Dedifferentiated amniotic fluid mesenchymal stem cell (primary cell): ENCODE measurements around the gene CDK5.

Experiments used
- DNase-seq: peaks from one replicate; pipeline ENCODE4 v3.0.0-alpha.2; 2016; ENCODE audit errors: extremely low spot score

Gene CDK5

DNA sequence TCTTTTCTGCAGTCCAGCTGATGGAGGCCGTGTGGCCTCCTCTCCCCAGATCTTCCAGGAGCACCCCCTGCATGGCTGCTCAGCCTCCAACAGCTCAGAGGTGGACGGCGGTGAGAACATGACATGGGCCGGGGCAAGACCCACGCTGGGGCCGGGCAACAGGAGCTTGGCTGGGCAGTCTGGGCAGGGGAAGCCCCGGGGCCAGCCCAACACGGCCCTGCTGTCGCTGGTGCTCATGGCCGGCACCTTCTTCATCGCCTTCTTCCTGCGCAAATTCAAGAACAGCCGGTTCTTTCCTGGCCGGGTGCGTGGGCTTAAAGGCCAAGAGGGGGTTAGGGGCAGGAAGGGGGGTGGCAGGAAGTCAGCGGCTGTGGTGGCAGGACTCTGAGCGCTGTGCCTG is 16.3 kb upstream of the CDK5 start:
- DNase-seq, result no peak

DNA sequence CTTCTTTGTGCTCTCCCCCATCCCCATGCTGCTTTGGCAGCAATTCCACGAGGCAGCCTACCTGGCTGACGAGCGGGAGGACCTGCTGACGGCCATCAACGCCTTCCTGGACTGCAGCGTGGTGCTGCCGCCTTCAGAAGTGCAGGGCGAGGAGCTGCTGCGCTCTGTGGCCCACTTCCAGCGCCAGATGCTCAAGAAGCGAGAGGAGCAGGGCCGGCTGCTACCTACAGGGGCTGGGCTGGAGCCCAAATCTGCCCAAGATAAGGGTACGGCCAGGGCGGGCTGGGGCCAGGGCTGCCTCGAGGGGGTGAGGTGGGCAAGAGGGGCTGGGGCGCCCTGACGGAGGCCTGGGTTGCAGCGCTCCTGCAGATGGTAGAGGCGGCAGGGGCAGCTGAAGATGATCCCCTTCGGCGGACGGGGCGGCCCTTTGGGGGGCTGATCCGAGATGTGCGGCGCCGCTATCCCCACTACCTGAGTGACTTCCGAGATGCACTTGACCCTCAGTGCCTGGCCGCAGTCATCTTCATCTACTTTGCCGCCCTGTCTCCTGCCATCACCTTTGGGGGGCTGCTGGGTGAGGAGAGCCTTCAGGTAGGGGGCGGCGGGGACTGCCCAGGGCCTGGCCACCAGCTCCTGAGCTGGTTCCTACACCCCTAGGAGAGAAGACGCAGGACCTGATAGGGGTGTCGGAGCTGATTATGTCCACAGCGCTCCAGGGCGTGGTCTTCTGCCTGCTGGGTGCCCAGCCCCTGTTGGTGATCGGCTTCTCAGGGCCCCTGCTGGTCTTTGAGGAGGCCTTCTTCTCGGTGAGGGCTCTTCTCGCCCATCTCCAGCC is 13.6 kb upstream of the CDK5 start:
- no peak for DNase-seq

- DNase-seq, result no peak
Measured at GRCh38 chr7:151070574-151070960, 12.9 kb upstream of the CDK5 start.

DNA sequence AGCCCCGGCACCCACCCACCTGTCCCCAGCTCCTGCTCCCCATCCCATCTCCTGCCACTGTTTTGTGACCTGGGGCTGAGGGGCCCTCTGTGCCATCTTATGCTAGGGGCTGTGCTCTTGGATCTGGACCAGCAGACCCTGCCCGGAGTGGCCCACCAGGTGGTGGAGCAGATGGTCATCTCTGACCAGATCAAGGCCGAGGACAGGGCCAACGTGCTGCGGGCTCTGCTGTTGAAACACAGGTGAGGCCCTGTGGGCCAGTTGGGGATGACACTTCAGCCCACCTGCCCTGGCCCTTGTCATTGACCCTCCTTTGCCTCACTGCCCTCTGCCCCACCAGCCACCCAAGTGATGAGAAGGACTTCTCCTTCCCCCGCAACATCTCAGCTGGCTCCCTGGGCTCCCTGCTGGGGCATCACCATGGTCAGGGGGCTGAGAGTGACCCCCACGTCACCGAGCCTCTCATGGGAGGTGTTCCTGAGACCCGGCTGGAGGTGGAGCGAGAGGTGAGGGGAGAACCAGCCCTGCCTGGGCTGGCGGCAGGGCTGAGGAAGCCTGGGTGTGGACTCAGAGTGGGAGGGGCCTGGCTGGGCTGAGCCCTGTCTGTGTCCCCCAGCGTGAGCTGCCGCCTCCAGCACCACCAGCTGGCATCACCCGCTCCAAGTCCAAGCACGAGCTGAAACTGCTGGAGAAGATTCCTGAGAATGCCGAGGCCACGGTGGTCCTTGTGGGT is 12.3 kb upstream of the CDK5 start:
- DNase-seq, result no peak

DNA sequence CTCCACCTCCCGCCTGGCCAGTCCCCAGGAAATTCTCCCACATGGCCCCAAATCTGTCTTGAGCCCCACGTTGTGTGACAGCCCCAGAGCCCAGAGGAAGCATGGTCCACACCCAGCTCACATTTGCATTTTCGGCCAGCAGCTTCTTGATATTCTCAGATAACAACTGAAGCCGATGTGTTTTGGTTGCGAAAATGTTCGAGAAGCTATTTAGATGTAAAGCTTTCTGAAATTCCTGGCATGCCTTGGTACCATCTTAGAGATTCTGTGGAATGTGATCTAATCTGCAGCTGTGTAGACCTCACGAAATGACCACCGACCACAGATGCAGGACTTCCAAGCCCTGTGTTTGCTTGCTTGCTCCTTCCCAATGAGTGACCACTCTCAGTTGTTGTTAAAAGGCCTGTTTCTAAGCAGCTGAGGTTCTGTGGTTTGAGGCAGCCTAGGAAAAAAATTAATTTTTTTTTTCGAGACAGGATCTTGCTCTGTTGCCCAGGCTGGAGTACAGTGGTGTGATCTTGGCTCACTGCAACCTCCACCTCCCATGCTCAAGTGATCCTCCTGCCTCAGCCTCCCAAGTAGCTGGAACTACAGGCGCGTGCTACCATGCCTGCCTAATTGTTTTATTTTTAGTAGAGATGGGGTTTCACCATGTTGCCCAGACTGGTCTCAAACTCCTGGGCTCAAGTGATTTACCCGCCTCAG is 10.5 kb upstream of the CDK5 start:
- no peak for DNase-seq

- no peak for DNase-seq
Measured at GRCh38 chr7:151066273-151066974, 8.7 kb upstream of the CDK5 start.

DNA sequence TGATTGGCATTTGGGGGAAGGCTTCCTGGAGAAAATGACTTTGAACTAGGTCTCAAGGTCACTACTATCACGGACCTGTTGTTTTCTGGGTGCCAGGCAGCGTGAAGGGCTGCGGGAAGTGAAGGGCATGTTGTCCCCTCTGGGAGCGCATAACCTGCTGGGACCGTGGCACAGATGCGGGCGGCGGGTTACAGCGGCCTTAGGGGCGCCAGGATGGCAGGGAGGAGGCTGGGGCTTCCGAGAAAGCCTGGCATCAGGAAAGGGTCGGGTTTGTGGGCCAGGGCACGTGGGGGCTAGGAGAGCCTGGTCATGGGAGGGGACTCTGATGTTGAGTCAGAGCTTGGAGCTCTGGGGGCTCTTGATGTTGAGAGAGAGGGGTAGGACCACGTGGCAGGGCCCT is 7.8 kb upstream of the CDK5 start:
- DNase-seq, result no peak

DNA sequence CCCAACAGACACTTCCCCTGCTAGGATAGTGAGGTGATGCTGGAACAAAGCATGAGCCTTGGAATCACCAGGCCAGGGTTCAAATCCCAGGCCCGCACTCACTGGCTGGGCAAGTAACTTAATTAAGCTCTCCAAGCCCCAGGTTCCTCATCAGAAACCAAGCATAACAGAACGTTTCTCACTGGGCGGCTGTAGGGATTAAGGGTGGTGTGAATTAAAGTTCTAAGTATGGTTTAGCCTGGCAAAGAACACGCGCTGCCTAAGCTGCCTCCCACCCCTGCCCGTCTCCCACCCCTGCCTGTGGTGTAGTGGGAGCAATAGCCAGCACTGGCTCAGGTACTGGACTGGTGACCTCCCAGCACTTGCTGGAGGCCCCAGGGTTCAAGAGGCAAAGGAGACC is 7.3 kb upstream of the CDK5 start:
- no peak for DNase-seq

GRCh38 chr7:151064454-151064853 is 6.8 kb upstream of the CDK5 start:
- no peak for DNase-seq

- no peak for DNase-seq
Measured at GRCh38 chr7:151063212-151063561, 5.5 kb upstream of the CDK5 start.

DNA sequence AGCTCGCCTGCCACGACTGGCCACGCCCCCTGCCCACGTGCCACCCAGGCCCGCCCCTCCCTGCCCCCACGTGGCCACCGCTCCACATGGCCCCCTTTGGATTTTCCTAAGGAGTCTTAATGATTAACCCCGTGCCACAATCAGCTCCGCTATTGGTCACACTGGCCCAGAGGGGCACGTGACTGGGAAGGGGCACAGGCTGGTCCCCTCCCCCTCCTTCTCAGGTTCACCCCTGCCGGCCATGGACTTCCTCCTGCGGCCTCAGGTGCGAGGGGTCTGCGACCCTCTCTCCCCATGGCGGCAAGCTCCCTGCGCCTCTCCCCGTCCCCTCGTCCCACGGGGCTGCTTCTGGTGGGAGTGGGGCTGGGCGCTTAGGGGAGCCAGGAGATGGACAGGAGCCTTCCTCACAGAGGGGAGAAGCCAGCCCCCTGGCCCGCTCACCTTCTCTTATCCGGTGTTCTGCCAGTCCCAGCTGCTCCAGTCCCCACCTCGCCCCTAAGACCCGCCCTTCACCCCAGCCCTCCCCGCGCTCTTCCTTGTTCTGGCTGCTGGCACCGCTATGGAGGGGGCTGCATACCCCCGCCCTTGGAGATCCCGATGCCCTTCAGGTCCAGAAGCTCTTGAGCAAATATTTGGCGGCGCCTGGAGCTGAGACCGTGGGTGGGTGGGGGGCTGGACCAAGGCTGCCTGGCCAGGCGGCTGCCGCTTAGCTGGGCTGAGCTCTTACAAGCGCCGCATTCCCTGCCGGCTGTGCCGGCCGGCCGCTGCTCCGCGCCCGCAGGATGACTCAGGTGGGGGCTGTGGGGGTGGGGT is 4.9 kb upstream of the CDK5 start:
- peak; percentile 45 for DNase-seq

DNA sequence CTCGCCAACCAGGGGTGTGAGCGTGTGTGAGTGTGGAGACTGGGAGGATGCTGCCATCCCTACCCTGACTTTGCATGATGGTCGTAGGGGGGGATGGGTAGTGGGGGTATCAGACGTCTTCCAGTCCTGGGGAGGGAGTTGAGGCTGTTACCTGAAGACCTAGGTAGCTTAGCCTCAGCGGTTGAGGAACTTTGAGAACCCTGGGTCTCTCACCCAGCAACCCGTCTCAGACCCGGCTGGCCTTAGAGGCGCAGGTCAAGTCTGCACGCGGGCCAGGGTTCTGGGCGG is 4.4 kb upstream of the CDK5 start:
- no peak for DNase-seq

GRCh38 chr7:151061213-151062110 is 3.8 kb upstream of the CDK5 start:
- no peak for DNase-seq

DNA sequence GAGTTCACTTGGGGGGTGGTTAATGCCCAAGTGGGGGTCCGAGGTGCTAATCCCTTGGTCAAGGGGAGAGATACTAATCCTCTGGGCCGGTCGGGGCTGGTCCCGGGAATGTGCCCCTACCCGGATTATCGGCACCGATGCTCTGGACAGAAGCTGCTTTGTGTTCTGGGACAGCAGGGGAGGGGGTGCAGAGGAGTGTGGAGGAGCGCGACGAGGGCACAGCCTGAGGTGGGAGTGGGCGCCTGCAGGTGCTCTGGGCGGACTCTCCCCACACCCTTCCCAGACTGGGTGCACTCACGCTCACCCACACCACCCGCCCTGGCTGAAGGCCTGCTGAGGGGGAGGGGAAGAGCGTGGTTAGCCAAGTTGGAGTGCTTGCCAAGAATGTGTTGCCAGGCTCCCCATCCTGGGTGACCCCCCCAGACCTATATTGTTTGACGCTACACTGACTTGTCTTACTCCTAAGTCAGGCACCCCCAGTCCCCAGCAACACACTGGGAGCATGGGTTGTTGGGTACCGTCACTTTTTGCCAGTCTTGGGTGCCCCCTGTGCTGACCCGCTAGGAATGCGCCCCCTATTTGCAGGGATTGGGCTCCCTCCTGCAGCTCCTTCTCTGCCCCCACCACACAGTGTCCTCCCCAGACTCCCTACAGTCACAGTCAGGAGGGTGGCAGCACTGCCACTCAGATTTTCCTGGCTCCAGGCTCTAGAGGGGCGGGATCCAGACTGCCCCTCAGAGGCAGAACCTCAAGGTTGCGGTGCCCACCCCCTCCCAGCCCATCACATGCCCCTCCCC is 2.9 kb upstream of the CDK5 start:
- no peak for DNase-seq

GRCh38 chr7:151060113-151060415 is 2.4 kb upstream of the CDK5 start:
- DNase-seq, result no peak

DNA sequence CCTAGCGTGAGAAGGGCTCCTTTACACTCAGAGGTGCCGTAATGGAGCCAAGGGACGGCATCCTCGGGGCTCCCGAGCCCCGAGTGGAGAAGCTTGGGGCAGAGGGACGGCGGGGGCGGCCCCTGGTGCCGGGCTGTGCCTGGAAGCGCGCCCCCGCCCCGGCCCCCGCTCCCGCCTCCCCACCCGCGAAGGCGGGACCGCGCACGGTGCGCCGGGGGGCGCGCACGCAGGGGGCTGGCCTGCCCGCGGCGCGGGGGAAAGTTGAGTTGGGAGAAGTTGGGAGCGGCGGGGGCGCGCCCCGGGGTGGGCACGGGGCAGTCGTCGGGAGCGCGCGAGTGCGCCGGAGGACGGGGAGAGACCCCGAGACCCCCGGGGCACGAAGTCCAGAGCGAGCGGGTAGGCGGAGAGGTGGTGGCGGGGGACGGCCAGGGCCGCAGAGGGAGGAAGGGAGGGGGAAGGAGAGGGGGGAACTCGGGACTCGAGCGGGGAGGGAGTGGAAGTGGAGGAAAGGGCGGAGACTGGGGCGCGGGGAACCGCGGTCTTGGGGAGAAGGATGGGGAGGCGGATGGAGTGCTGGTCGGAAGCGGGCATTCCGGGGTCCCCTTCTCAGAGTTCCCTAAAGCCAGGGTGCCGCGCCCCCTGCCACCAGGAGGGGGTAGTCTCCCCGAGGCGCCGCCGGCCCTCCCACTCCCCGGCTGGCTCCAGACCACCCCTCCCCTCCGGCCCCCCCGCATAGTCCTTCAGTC is 1.8 kb upstream of the CDK5 start, which contains the start of gene SLC4A2:
TSS of gene SLC4A2 (plus strand) at position 223 of the 746 bp plus-strand sequence. CDS start 2,399 bp downstream, outside the sequence.
- DNase-seq, result peak; percentile 40

GRCh38 chr7:151058781-151059366 is 1.2 kb upstream of the CDK5 start:
- no peak for DNase-seq

- DNase-seq, result peak; percentile 100
Measured at GRCh38 chr7:151057989-151058780, 488 bp upstream of the CDK5 start.
